Heart right ventricle (tissue), 16 donors: ENCODE data around the gene TSPAN9. TPM values are rescaled to one million over a fixed set of nuclear protein-coding genes. Genes with fewer than 3 reads are reported as not detected.

Experiments
- ATAC-seq, 8 donors: fragments of 200-7000 bp; cut with Tn5 transposase; one replicate each; pipeline ENCODE4 v1.9.1; 2020; ENCODE audit warnings: mild to moderate bottlenecking in 8 of 8, moderate library complexity in 8 of 8, moderate number of reproducible peaks in 1 of 8
- DNase-seq, 2 donors: peaks; one replicate each; pipeline ENCODE4 v3.0.0-alpha.2; 2020
- H3K27ac ChIP-seq, 10 donors: fragments of 200-600 bp; sonication (generic) in 2 of 10; one replicate each; pipeline versions ENCODE4 v1.5.0 to v1.8.0; 2020 to 2022; ENCODE audit warnings: mild to moderate bottlenecking in 3 of 10
- H3K27me3 ChIP-seq, 7 donors: fragments of 200-600 bp; one replicate each; pipeline ENCODE4 v1.8.0; 2021 to 2022; ENCODE audit warnings: mild to moderate bottlenecking in 2 of 7
- H3K36me3 ChIP-seq, 9 donors: fragments of 200-600 bp; sonication (generic) in 1 of 9; one replicate each; pipeline versions ENCODE4 v1.5.0 to v1.8.0; 2020 to 2022; ENCODE audit warnings: mild to moderate bottlenecking in 2 of 9
- H3K4me1 ChIP-seq, 9 donors: fragments of 200-600 bp; sonication (generic) in 1 of 9; one replicate each; pipeline versions ENCODE4 v1.5.0 to v1.8.0; 2020 to 2022; ENCODE audit warnings: mild to moderate bottlenecking in 4 of 9
- H3K4me3 ChIP-seq, 10 donors: fragments of 200-600 bp; sonication (generic) in 2 of 10; one replicate each; pipeline versions ENCODE4 v1.5.0 to v1.8.0; 2020 to 2022; ENCODE audit warnings: mild to moderate bottlenecking in 7 of 10, moderate library complexity in 2 of 10
- H3K9me3 ChIP-seq, 11 donors: fragments of 200-600 bp in 10 of 11; sonication (generic) in 2 of 11; one replicate each; pipeline versions ENCODE4 v1.5.0 to v1.8.0; 2013 to 2022; ENCODE audit warnings: mild to moderate bottlenecking in 2 of 11, control low read depth in 1 of 11, moderate library complexity in 1 of 11
- CTCF ChIP-seq, 9 donors: fragments of 200-600 bp; sonication (generic) in 2 of 9; IDR thresholded peaks; one replicate each; pipeline versions ENCODE4 v1.5.0 to v1.8.0; 2021 to 2022; ENCODE audit warnings: antibody characterized with exemption in 9 of 9, mild to moderate bottlenecking in 5 of 9, moderate library complexity in 1 of 9
- WGBS, 2 donors: extraction: QIAGEN DNeasy Blood & Tissue Kit; methylation state at CpG; one replicate each; pipeline ENCODE4 v1.1.7; 2013; ENCODE audit warnings: inconsistent platforms in 1 of 2; 5-methylcytosine and 5-hydroxymethylcytosine counted together
- intact Hi-C, 10 donors: fragments of 100-400 bp; cut with DNase I; formaldehyde crosslinking; loops; one replicate each; pipeline versions ENCODE4 v1.11.1 to v1.14.2; 2022
- polyA plus RNA-seq, 2 donors: library from polyadenylated mRNA; stranded (reverse); fragments of 200-250 nt; gene quantifications; one replicate each; pipeline ENCODE4 v1.2.3, GENCODE V29; 2013
- total RNA-seq, 10 donors: library from RNA; stranded (reverse); fragmentation: NEBNext Ultra II Directional in 3 of 10; extraction: Animal tissue kit (Norgen Biotek cat#: 25700) in 3 of 10; gene quantifications; one replicate each; pipeline versions ENCODE4 v1.2.1 to v1.2.4, GENCODE V29; 2021 to 2023
- donor health status: Arrhythmogenic right ventricular cardiomyopathy.
- donor health status: ischemic (EF 13 %, LVEDD 7.1; RV severe dilation, severe dysfunction).
- donor health status: healthy with polysubstance abuse.
- donor health status: DM: no; HTN: yes; CAD: no.
- donor health status: DM: no; HTN: no; CAD: no.
- donor health status: ischemic (EF 25% LVEDD 6.9; RV normal size, moderate dysfunction).
- donor health status: ischemic (EF 25% LVEDD 5.7; RV mildly dilated, moderate dysfunction).
- donor health status: healthy.
- donor health status: DM: yes; HTN: yes; CAD: no.
- donor health status: Ischemic cardiomyopathy.
- donor health status: ischemic (EF 35%, LVEDD 5.7; RV mildly dilated, moderate dysfunction).
- donor health status: nonischemic (EF 11% LVEDD 7.7; RV severe dilation, severe dysfunction).
- donor health status: DM: yes; HTN: yes; CAD: no.
- donor health status: PGD.
- donor health status: ischemic (EF 29% LVEDD 5.4; RV normal size, mild dysfunction).
- donor health status: nonischemic (EF 23%, LVEDD 6.1; RV moderate dilation, normal function).

The TSPAN9 gene
- total and polyA plus RNA-seq, 12 donors: 63.0 to 401 (median 251) TPM

GRCh38 chr12:3207175-3207574 lies 130.0 kb downstream of the TSPAN9 start:
- peaks cover 0 to 7% (median 0%) of the 10 kb centered on the region in 7 donors for H3K27me3 ChIP-seq
- H3K4me3 ChIP-seq: no peak overlapping the region
- peak in 4 of 8 donors; percentile 9 to 23 (median 16) for ATAC-seq
- no peaks in the 10 kb centered on the region for H3K9me3 ChIP-seq
- intact Hi-C loops: loop anchor here in 5 of 10 donors (5.0 to 10.0 kb wide), 4 partner anchors 48 to 70 kb away; no protein-coding TSS in a partner anchor
- peak overlapping the region; percentile 31 to 93 (median 89) for H3K27ac ChIP-seq
- no peak for DNase-seq
- H3K4me1 ChIP-seq: peaks cover 33 to 73% (median 56%) of the 10 kb centered on the region in 9 donors
- H3K36me3 ChIP-seq: peaks cover 0 to 15% (median 0%) of the 10 kb centered on the region in 9 donors
- WGBS, 2 donors: 41 to 63% methylated on average over 7 of the region's 7 CpGs
- no peak for TF ChIP-seq CTCF (IDR thresholded peaks at IDR 0.05)

GRCh38 chr12:3207858-3208257 lies 130.7 kb downstream of the TSPAN9 start:
- intact Hi-C loops: loop anchor here in 5 of 10 donors (5.0 to 10.0 kb wide), 4 partner anchors 47 to 69 kb away; no protein-coding TSS in a partner anchor
- 55 to 68% methylated on average over 13 of the region's 13 CpGs for WGBS, 2 donors
- H3K36me3 ChIP-seq: peaks cover 0 to 15% (median 0%) of the 10 kb centered on the region in 9 donors
- peak overlapping the region in 1 of 10 donors; percentile 7 for H3K4me3 ChIP-seq
- H3K4me1 ChIP-seq: peaks cover 34 to 78% (median 58%) of the 10 kb centered on the region in 9 donors
- H3K27me3 ChIP-seq: peaks cover 0 to under 1% (median 0%) of the 10 kb centered on the region in 7 donors
- DNase-seq (no peak), ATAC-seq (peak in 7 of 8 donors; percentile 16 to 63 (median 32))
- peak in 8 of 9 donors; percentile 8 to 57 (median 42) for TF ChIP-seq CTCF (IDR thresholded peaks at IDR 0.05)
- H3K27ac ChIP-seq: peak overlapping the region; percentile 13 to 93 (median 89)
- no peaks in the 10 kb centered on the region for H3K9me3 ChIP-seq

- intact Hi-C loops: no loop called here
Observed at GRCh38 chr12:3213188-3213587, 136.0 kb downstream of the TSPAN9 start.

DNA sequence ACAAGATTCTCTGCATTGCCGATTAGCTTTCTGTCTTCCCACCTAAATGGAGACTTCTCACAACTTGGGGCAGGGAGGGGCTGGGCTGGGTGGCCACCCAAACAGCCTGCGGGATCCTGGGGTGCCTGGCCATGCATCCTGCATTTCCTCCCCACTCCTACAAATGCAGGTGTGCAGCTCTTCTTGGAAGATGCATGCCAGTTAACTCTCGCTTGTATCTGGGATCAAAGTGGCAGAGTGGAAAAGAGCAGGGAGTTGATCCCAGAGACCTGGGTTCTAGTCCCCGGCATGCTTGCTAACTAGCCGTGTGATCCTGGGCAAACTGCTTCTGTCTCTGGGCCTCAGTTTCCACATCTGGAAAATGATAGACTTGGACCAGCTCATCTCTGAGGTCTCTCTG lies 136.6 kb downstream of the TSPAN9 start:
- no peaks in the 10 kb centered on the region for H3K27me3 ChIP-seq
- 76 to 81% methylated on average over 5 of the region's 5 CpGs for WGBS, 2 donors
- H3K36me3 ChIP-seq: peaks cover 0 to 27% (median 0%) of the 10 kb centered on the region in 9 donors
- ATAC-seq: no peak
- no peak overlapping the region for H3K4me3 ChIP-seq
- H3K9me3 ChIP-seq: no peaks in the 10 kb centered on the region
- peaks cover 20 to 79% (median 63%) of the 10 kb centered on the region in 9 donors for H3K4me1 ChIP-seq
- peak overlapping the region in 6 of 10 donors; percentile 12 to 95 (median 86) for H3K27ac ChIP-seq
- intact Hi-C loops: no loop called here
- no peak for DNase-seq
- no peak for TF ChIP-seq CTCF (IDR thresholded peaks at IDR 0.05)

More at GRCh38 chr12:3213188-3213587, 136.0 kb downstream of the TSPAN9 start:
- no peak overlapping the region for H3K4me3 ChIP-seq
- WGBS, 2 donors: 42 to 49% methylated on average over 9 of the region's 9 CpGs
- peaks cover 0 to 27% (median 0%) of the 10 kb centered on the region in 9 donors for H3K36me3 ChIP-seq
- ATAC-seq: peak; percentile 51 to 87 (median 62)
- no peak for TF ChIP-seq CTCF (IDR thresholded peaks at IDR 0.05)
- DNase-seq: peak; percentile 57 to 69
- H3K27ac ChIP-seq: peak overlapping the region in 6 of 10 donors; percentile 12 to 95 (median 86)
- no peaks in the 10 kb centered on the region for H3K9me3 ChIP-seq
- H3K4me1 ChIP-seq: peaks cover 18 to 78% (median 57%) of the 10 kb centered on the region in 9 donors
- no peaks in the 10 kb centered on the region for H3K27me3 ChIP-seq
